ENCODE results near the gene PDCD10.
A peak's percentile ranks its signal among the peaks of the same experiment; 100 is the strongest.

Gene PDCD10

GRCh38 chr3:167738037-167738436, 3.3 kb upstream of the PDCD10 start:
- TF ChIP-seq CTBP1 (IDR thresholded peaks at IDR 0.05; ENCODE audit: borderline replicate concordance) (no peak), FOXK2 (IDR thresholded peaks at IDR 0.05) (no peak), PKNOX1 (IDR thresholded peaks at IDR 0.05) (no peak), BHLHE40 (IDR thresholded peaks at IDR 0.05; ENCODE audit: borderline replicate concordance) (no peak), LEF1 (IDR thresholded peaks at IDR 0.05; ENCODE audit: borderline replicate concordance) (no peak)
- ChIA-PET POLR2A (interaction anchor here (0.6 kb wide), 1 partner anchor 44 kb away, joined by 3 read pairs; no protein-coding TSS in a partner anchor), CTCF (no interaction called here)
- no peak for DNase-seq (ENCODE audit: extremely low spot score)

GRCh38 chr3:167736997-167737396, 2.3 kb upstream of the PDCD10 start:
- TF ChIP-seq LEF1 (IDR thresholded peaks at IDR 0.05; ENCODE audit: borderline replicate concordance) (no peak), FOXM1 (IDR thresholded peaks at IDR 0.05; ENCODE audit: borderline replicate concordance) (no peak), TARDBP (IDR thresholded peaks at IDR 0.05) (no peak), L3MBTL2 (conservative IDR thresholded peaks at IDR 0.05) (no peak), SP1 (IDR thresholded peaks at IDR 0.05) (no peak), BHLHE40 (IDR thresholded peaks at IDR 0.05; ENCODE audit: borderline replicate concordance) (no peak), FOXA1 (IDR thresholded peaks at IDR 0.05) (no peak), NFRKB (IDR thresholded peaks at IDR 0.05) (no peak), ZNF384 (IDR thresholded peaks at IDR 0.05) (no peak), CTBP1 (IDR thresholded peaks at IDR 0.05; ENCODE audit: borderline replicate concordance) (no peak), ARNT (IDR thresholded peaks at IDR 0.05) (no peak), FOXK2 (IDR thresholded peaks at IDR 0.05) (no peak)
- POLR2A ChIA-PET, result no interaction called here
- CTCF ChIA-PET, result no interaction called here
- DNase-seq (ENCODE audit: extremely low spot score), result no peak

GRCh38 chr3:167736264-167736787, 1.6 kb upstream of the PDCD10 start:
- CTCF ChIA-PET, result interaction anchor here (1.1 kb wide), 1 partner anchor 11 kb away, joined by 3 read pairs; no protein-coding TSS in a partner anchor

GRCh38 chr3:167735233-167736138, 794 bp upstream of the PDCD10 start, which contains the start of gene SERPINI1:
SERPINI1 (plus strand) TSS chr3:167735721; CDS start chr3:167789129, 53,408 bp downstream.
- ChIA-PET POLR2A (interaction anchor here (0.6 to 1.2 kb wide), 3 partner anchors 9 to 46 kb away, joined by 3 to 4 read pairs (median 3); no protein-coding TSS in a partner anchor), CTCF (interaction anchor here (1.1 kb wide), 1 partner anchor 10 kb away, joined by 3 read pairs; no protein-coding TSS in a partner anchor)
- peak; percentile 75 for DNase-seq (ENCODE audit: extremely low spot score)
- TF ChIP-seq FOXA1 (IDR thresholded peaks at IDR 0.05), result no peak

More at GRCh38 chr3:167736264-167736787, 1.6 kb upstream of the PDCD10 start:
- POLR2A ChIA-PET, result interaction anchor here (1.2 kb wide), 2 partner anchors 13 to 47 kb away, joined by 3 to 4 read pairs; no protein-coding TSS in a partner anchor
- DNase-seq (ENCODE audit: extremely low spot score), result no peak
- TF ChIP-seq HDGF (IDR thresholded peaks at IDR 0.05; ENCODE audit: borderline replicate concordance) (no peak), SP1 (IDR thresholded peaks at IDR 0.05) (no peak), LEF1 (IDR thresholded peaks at IDR 0.05; ENCODE audit: borderline replicate concordance) (no peak), FOXA1 (IDR thresholded peaks at IDR 0.05) (no peak), ELF4 (IDR thresholded peaks at IDR 0.05) (no peak), CTBP1 (IDR thresholded peaks at IDR 0.05; ENCODE audit: borderline replicate concordance) (no peak), FOXM1 (IDR thresholded peaks at IDR 0.05; ENCODE audit: borderline replicate concordance) (no peak), ARNT (IDR thresholded peaks at IDR 0.05) (no peak), SUZ12 (IDR thresholded peaks at IDR 0.05) (no peak), PKNOX1 (IDR thresholded peaks at IDR 0.05) (no peak), ZNF384 (IDR thresholded peaks at IDR 0.05) (no peak), L3MBTL2 (conservative IDR thresholded peaks at IDR 0.05) (no peak), BHLHE40 (IDR thresholded peaks at IDR 0.05; ENCODE audit: borderline replicate concordance) (no peak), TARDBP (IDR thresholded peaks at IDR 0.05) (no peak), NFRKB (IDR thresholded peaks at IDR 0.05) (no peak), FOXK2 (IDR thresholded peaks at IDR 0.05) (no peak)

- ChIA-PET CTCF (interaction anchor here (0.6 kb wide), 1 partner anchor 625 kb away, joined by 3 read pairs; no protein-coding TSS in a partner anchor), POLR2A (no interaction called here)
- TF ChIP-seq L3MBTL2 (conservative IDR thresholded peaks at IDR 0.05), result no peak
- TF ChIP-seq HDGF (IDR thresholded peaks at IDR 0.05; ENCODE audit: borderline replicate concordance), result no peak
- TF ChIP-seq FOXM1 (IDR thresholded peaks at IDR 0.05; ENCODE audit: borderline replicate concordance), result no peak
- TF ChIP-seq TARDBP (IDR thresholded peaks at IDR 0.05), result no peak
- TF ChIP-seq PKNOX1 (IDR thresholded peaks at IDR 0.05), result no peak
- TF ChIP-seq FOXA1 (IDR thresholded peaks at IDR 0.05), result no peak
- no peak for TF ChIP-seq ARNT (IDR thresholded peaks at IDR 0.05)
- no peak for TF ChIP-seq NFRKB (IDR thresholded peaks at IDR 0.05)
- TF ChIP-seq ELF4 (IDR thresholded peaks at IDR 0.05), result no peak
- no peak for TF ChIP-seq SP1 (IDR thresholded peaks at IDR 0.05)
- DNase-seq (ENCODE audit: extremely low spot score), result no peak
Observed at GRCh38 chr3:167733961-167734497, 663 bp downstream of the PDCD10 start.

Data from HEK293T (cell line).